Left cardiac atrium (tissue), 4 donors: ENCODE data around the gene FOXG1. TPM values are rescaled to one million over a fixed set of nuclear protein-coding genes. Genes with fewer than 3 reads are reported as not detected.

Experiments used
- ATAC-seq, 2 donors: fragments of 200-7000 bp; cut with Tn5 transposase; one replicate each; pipeline ENCODE4 v1.9.1; 2020; ENCODE audit warnings: mild to moderate bottlenecking in 2 of 2, moderate library complexity in 2 of 2
- DNase-seq: peaks from one replicate; pipeline ENCODE4 v3.0.0-alpha.2; 2020
- intact Hi-C, 2 donors: fragments of 100-400 bp; cut with DNase I; formaldehyde crosslinking; loops; one replicate each; pipeline versions ENCODE4 v1.14.1 to v1.15.1; 2022 to 2023
- long read RNA-seq: library from polyadenylated mRNA; unstranded; transcript quantifications from one replicate; pipeline ENCODE4 v2.0.0, GENCODE V29; 2021
- total RNA-seq, 2 donors: library from RNA; stranded (reverse); fragmentation: NEBNext Ultra II Directional; extraction: Animal tissue kit (Norgen Biotek cat#: 25700); gene quantifications; one replicate each; pipeline ENCODE4 v1.2.1, GENCODE V29; 2021
- donor health status: DM: no; HTN: yes; CAD: no.
- donor health status: DM: no; HTN: yes; CAD: no; lungs with severe emphysema.
- donor health status: DM: yes; HTN: yes; CAD: no.
- donor health status: Dilated cardiomyopathy.

The FOXG1 gene
- total RNA-seq = not detected
- long read RNA-seq = 0 reads

DNA sequence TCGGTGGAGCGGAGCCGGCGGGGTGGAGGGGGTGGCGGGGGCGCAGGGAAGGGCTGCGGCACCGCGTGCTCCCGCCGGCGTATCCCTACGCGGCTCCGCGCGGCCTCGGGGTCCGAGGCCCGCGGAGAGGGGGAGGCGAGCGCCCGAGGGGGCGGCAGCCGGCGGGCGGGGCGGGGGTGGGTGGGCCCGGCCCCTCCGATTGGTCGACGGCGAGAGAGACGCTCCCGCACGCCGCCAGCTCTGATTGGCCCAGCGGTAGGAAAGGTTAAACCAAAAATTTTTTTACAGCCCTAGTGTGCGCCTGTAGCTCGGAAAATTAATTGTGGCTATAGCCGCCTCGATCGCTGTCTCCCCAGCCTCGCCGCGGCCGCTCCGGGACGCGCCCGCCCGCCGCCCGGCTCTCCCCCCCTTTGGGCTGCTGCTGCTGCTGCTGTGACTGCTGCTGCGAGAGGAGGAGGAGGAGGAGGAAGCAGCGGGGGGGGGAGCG lies at the start of gene FOXG1:
Gene FOXG1, plus strand, starts transcription at position 319 of the 487 bp plus-strand sequence. CDS start 493 bp downstream, outside the sequence.
- peak in 1 of 2 donors; percentile 27 for ATAC-seq
- intact Hi-C loops = no loop called here
- DNase-seq = no peak

GRCh38 chr14:28719130-28719529 lies 47.5 kb upstream of the FOXG1 start:
- intact Hi-C loops = no loop called here
- DNase-seq (no peak), ATAC-seq (no peak)

- no peak for ATAC-seq
- no peak for DNase-seq
- intact Hi-C loops = no loop called here
These were observed 35.2 kb upstream of the FOXG1 start for GRCh38 chr14:28731358-28731757.

- ATAC-seq (no peak), DNase-seq (no peak)
- intact Hi-C loops = no loop called here
These were observed 24.3 kb upstream of the FOXG1 start for GRCh38 chr14:28742171-28742846.

GRCh38 chr14:28744126-28744525 lies 22.5 kb upstream of the FOXG1 start:
- no peak for DNase-seq
- no peak for ATAC-seq
- intact Hi-C loops = no loop called here

DNA sequence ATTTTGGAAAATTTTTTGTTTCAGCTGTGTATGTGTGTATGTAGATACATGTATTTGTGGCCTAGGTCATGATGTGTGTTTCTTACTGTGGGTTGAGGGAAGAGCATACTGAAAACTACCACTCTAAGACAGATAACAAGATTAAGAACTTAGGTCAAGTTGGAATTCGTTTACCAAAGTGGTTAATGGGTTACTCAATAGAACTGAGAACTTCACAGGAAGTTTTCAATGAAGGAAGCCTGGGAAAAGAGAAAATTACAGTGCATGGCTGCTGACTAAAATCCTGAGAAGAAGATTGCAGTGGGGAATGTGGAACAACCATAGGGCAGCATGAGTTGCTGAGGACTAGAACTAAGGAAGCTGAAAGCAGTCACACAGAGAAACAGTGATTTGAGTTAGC lies 21.4 kb upstream of the FOXG1 start:
- no peak for ATAC-seq
- intact Hi-C loops = no loop called here
- no peak for DNase-seq

- ATAC-seq (no peak), DNase-seq (no peak)
- intact Hi-C loops = no loop called here
These were observed 20.3 kb upstream of the FOXG1 start for GRCh38 chr14:28746247-28746646.

- DNase-seq = no peak
- intact Hi-C loops = loop anchor here in 1 of 2 donors (5.0 to 10.0 kb wide), 2 partner anchors 786 to 1463 kb away; no protein-coding TSS in a partner anchor
- ATAC-seq = peak in 1 of 2 donors; percentile 35
These were observed 15.0 kb upstream of the FOXG1 start for GRCh38 chr14:28751467-28752058.

GRCh38 chr14:28754209-28754985 lies 12.2 kb upstream of the FOXG1 start:
- ATAC-seq = peak; percentile 46 to 59
- intact Hi-C loops = loop anchor here in 1 of 2 donors (5.0 to 10.0 kb wide), 2 partner anchors 783 to 1460 kb away; no protein-coding TSS in a partner anchor
- DNase-seq = no peak

- no peak for DNase-seq
- ATAC-seq = no peak
- intact Hi-C loops = loop anchor here in 1 of 2 donors (10.0 kb wide), 1 partner anchor 1459 kb away; no protein-coding TSS in a partner anchor
These were observed 11.3 kb upstream of the FOXG1 start for GRCh38 chr14:28755198-28755815.

DNA sequence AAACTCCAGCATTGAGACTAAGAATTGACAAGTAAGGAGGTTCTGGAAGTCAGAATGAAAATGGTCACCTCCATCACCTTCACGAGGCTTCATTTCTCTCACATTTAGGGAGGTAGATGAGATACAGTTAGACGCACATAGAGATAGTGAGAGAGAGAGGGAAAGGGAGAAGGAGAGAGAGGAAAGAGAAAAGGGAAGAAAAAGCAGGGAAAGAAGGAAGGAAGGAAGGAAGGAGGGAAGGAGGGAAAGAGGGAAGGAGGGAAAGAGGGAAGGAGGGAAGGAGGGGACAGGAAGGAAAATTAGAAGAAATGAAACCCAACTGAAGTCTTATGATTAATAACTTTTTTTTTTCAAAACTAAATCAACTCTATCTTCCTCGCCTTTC lies 10.7 kb upstream of the FOXG1 start:
- intact Hi-C loops = loop anchor here in 1 of 2 donors (10.0 kb wide), 1 partner anchor 1459 kb away; no protein-coding TSS in a partner anchor
- no peak for ATAC-seq

DNA sequence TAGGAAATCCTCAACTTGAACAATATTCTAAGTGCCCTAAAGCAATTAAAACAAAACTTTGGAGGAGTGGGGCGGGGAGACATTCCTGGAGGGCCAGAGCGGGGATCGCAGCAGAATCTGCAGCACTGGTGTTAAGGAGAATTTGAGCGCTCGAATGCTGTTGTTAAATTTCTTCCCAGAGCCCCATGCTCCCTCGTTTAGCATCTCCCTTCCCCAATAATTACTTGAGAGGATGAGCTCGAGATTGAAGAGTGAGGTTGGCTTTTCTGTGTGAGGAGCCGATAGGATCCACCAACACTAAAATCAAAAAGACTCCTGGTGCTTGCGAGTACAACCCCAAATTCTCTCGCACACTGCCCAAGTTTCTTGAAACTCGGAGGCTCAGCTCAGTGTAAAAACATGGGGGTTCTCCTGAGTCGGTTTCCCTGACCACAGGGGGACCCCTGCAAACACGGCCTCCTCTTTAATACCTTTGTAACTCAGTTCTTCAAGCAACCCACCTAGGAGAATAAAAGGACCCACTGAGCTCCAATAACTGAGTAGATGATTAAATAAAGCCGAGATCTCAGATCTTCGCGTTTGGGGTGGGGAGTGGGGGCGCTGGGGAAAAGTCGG lies 10.2 kb upstream of the FOXG1 start:
- intact Hi-C loops = loop anchor here in 1 of 2 donors (10.0 kb wide), 1 partner anchor 1458 kb away; no protein-coding TSS in a partner anchor
- ATAC-seq = no peak

More for the DNA sequence above, 10.7 kb upstream of the FOXG1 start:
- DNase-seq = no peak

DNA sequence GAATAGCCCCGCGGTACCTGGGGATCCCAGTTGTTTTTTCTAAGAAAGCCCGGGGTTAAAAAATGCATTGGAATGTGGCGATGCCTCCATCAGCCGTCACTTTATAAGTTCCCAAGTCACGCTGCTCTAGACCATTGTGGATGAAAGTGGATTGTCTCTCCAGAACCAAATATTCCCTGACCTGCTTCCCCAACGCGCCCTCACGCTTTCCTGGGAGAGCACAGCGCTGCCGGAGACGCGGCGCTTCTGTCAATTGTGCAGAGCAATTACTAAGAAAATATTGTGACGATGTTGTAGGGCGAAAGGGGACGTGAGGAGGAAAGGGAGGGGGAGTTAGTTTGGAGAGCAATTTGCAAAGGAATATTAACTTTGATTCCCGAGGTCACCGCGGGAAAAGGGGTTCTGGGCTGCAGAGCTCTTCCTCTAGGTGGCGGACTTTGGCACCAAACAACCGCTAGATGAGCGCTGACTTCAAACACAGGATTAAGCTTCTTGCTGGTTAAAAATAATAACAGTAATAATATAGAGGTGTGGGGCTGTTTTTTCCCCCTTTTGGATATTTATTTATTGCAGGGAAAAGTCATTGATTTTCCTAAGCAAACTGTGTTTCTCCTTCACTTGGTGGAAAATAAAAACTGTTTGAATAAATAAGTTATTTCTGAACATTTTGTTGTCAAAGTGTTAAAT lies 9.6 kb upstream of the FOXG1 start:
- intact Hi-C loops = loop anchor here in 1 of 2 donors (10.0 kb wide), 1 partner anchor 1458 kb away; no protein-coding TSS in a partner anchor
- DNase-seq = no peak
- ATAC-seq = no peak

More for the DNA sequence above, 10.2 kb upstream of the FOXG1 start:
- DNase-seq = no peak

- DNase-seq = no peak
- ATAC-seq = no peak
- intact Hi-C loops = loop anchor here in 1 of 2 donors (10.0 kb wide), 1 partner anchor 1457 kb away; no protein-coding TSS in a partner anchor
These were observed 8.8 kb upstream of the FOXG1 start for GRCh38 chr14:28757786-28758185.

- DNase-seq (no peak), ATAC-seq (no peak)
- intact Hi-C loops = loop anchor here in 1 of 2 donors (10.0 kb wide), 1 partner anchor 1456 kb away; no protein-coding TSS in a partner anchor
These were observed 8.2 kb upstream of the FOXG1 start for GRCh38 chr14:28758253-28758884.

GRCh38 chr14:28758885-28759652 lies 7.5 kb upstream of the FOXG1 start:
- DNase-seq = no peak
- intact Hi-C loops = loop anchor here in 1 of 2 donors (10.0 kb wide), 1 partner anchor 1456 kb away; no protein-coding TSS in a partner anchor
- no peak for ATAC-seq
